NCI-H526 treated with DMSO at 0.1 percent for 48 hours (cell line): ENCODE measurements around the gene FCRLB.
A peak's percentile ranks its signal among the peaks of the same experiment; 100 is the strongest.
"Not testable (repeated sequence)": the region's sequence is repeated elsewhere in the genome, so short reads cannot be mapped to it uniquely, and the experiment has no call there.

Experiments
- DNase-seq: peaks from one replicate; lab custom pipeline; 2025; lab: John Stamatoyannopoulos, UW

Gene FCRLB

DNA sequence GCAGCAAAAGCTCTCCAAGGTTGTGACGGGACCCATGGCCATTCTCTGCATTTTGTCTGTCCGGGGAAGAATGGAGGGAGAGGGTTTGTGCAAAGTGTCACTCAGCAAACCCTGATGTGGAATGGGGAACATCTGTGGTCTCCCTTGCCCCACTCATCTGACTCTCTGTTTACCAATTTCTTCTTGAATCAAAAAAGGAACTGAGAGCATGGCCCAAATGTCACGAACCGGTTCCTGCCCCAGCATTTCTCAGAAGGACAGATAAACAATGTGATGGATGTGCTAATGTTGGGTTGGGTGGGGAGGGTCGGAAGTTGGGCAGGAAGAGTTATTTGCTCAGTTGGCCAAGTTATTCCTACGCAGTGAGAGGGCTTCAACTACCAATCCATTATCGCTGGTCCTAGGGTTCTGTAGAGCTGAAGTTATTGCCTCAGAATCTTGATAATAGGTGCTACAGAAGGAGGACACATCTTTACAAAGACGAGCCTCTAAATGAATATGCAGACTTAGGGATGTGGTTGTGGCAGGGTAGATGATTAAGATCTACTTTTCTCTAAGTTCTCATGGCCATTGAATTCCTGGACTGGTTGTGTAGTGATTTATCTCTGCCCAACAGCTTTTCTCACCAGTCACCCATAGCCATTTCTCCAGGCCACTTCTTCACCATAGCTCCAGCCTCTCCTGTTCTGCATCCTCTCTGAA is 18.7 kb downstream of the FCRLB start:
- DNase-seq: no peak

DNA sequence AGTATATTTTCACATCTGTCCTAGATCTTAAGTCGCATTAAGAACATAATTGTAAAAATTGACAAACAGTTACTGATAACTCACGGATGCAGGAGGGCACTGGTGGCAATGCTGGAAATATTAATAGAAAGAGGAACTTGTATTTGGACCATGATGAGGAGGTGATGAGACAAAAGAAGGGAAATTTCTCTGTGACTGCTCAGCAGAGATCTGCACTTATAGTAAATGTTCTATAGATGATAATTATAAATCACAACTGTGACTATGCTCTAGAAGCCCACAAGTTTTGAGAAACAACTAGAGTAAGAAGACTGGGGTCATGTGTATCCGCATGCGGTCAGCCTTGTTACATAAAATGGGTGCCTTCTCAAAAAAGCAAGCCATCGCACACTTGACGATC is 19.6 kb downstream of the FCRLB start:
- no peak for DNase-seq

DNA sequence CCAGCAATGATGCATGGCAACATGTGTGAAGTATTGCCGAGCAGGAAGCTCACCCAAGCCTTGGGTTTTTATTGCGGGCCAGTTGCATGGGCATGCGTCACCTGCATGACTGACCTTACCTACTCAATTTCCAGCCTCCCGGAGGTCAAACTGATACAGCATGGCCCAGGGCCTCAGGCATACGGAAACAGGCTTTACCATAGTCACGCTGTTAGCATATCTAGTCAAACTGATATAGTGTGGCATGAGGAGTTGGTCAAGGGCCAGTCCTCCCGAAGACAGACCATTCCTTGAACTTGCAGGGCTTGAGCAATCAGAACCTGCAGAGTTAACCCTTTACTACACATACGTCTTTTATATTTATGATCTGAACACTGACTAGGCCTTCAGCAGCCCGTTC is 21.9 kb downstream of the FCRLB start:
- DNase-seq: no peak

DNA sequence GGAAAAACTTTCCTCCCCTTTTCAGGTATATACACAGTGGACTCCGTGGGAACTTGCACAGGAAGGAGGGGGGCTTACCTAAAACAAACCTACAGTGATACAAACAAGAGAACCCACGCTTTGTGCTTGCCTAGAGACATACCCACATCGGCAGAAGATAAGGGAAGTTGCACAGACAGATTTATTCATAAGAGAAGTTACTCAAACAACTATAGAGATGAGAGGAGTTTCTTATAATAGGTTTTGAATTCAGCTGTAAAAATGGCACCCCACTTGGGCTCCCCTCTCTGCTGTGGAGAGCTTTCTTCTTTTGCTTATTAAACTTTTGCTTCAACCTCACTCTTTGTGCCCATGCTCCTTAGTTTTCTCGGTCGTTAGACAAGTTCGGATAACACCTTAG is 26.5 kb downstream of the FCRLB start:
- DNase-seq: no peak

DNA sequence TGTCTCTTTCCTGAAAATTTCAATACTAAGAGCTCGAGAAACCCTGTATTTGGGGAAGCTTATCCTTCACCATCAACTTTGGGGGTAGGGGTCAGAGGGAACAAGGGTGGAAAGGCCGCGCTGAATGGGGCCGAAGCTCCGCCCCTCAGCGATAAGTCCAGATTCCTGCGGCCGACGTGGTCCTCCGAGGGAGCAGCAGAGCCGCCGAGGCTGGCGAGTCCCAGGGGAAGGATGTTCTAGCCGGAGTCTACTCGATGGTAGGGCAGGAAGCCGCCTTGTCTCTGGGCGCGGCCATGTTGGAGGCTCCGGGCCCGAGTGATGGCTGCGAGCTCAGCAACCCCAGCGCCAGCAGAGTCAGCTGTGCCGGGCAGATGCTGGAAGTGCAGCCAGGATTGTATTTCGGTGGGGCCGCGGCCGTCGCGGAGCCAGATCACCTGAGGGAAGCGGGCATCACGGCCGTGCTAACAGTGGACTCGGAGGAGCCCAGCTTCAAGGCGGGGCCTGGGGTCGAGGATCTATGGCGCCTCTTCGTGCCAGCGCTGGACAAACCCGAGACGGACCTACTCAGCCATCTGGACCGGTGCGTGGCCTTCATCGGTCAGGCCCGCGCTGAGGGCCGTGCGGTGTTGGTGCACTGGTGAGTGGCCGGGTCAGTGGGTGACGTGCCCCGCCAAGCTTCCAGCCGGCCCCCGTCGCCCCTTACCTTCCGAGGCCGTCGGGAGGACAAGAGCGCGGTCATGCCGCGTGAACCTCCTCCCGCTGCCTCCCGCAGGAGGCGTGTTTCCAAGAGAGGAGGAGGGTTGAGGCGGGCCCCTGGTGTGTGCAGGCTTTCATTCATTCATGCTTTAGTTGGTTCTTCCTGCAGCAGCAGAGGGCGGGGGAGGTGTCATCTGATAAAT is 28.4 kb downstream of the FCRLB start, which contains the start of gene DUSP12:
TSS of gene DUSP12 (plus strand) at position 278 of the 899 bp plus-strand sequence. CDS start at position 294, 16 bp downstream.
- peak; percentile 99 for DNase-seq

DNA sequence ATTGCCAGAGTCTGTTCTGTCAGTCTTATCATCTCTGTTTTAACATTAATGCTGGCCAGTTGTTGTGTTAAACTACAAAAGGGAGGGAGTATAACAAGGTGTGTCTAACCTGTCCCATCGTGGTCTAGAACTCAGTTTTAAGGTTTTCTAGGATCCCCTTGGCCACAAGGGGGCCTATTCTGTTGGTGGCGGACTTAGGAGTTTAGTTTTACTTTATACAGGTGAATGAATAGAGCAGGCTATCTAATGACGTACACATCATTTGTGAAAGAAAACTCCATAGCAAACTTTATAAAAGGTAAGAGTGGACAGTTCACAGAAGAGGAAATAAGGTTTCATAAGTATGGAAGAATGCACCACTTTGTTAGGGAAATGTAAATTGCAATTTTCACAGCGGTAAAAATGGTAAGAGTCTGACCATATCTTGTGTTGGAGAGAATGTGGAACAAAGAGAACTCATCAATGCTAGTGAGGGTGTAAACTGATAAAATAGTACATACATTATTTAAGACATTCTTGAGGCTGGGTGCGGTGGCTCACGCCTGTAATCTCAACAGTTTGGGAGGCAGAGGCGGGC is 42.3 kb downstream of the FCRLB start:
- peak; percentile 30 for DNase-seq

DNA sequence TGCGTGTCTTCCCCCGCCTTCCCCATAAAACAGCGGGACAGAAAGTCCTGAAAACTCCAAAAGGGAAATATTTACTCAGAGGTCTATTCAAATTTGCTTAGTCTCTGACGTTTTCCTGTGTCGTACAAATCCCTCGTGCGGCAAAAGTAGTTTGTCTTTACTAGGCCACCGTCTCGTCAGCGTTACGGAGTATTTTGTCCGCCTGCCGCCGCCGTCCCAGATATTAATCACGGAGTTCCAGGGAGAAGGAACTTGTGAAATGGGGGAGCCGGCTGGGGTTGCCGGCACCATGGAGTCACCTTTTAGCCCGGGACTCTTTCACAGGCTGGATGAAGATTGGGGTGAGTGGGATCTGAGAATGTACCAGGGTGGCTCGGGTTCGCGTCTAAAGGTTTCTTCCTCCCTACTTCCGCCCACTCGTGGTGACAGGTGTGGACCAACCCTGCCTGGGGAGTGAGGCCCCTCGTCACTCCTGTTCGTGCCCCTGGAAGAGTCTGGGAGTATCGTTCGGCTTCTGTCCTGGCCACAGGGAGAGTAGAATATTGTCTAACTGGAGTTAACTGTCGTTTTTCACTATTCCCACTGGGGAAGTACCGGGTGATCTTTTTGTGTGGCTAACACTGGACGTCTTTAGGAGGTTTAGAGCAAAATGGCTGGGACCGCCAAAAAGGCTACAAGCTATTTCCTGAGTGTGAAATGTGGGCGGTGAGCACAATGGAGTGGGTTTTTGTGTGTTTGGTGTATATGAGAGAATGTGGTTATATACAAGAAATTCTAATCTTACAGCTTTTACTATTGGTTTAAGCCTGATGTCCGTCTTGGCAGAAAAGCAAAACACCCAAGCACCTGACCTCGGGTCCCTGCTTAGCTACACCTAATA is 45.0 kb downstream of the FCRLB start, which contains the start of gene ATF6:
TSS of gene ATF6 (plus strand) at position 219 of the 880 bp plus-strand sequence. CDS start at position 260, 41 bp downstream.
- DNase-seq: peak; percentile 98

DNA sequence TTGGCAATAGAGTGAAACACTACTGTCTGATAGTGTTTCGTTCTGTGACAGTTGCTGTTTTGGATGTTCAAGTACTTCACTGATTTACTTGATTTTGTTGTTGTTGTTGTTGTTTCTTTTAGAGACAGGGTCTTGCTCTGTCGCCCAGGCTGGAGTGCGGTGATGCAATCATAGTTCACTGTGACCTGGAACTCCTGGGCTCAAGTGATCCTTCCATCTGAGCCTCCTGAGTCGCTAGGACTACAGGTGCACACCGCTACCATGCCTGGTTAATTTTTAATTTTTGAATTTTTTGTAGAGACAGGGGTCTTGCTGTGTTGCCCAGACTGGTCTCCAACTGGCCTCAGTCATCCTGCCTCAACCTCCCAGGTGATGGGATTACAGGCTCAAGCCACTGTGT is 47.1 kb downstream of the FCRLB start:
- no peak for DNase-seq

DNA sequence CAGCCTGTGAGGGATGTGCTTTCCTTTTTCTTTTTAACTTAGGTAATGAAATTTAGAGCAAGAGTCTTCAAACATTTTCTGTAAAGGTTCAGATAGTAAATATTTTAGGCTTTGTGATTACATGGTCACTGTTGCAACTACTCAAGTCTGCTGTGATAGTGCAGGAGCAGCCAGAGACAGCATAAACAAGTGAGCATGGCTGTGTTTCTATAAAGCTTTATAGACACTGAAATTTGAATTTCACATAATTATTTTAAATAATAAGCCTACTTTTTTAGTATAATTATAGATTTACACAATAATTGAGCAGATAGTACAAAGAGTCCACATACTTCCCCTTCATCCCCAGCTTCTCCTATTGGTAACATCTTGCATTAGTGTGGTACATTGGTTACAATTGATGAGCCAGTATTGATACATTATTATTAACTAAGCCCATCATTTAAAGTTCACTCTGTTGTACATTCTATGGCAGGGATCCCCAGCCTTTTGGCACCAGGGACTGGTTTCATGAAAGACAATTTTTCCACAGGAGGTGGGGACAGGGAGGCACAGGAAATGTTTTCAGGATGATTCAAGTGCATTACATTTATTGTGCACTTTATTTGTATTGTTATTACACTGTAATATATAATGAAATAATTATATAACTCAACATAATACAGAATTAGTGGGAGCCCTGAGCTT is 47.8 kb downstream of the FCRLB start:
- DNase-seq: no peak

DNA sequence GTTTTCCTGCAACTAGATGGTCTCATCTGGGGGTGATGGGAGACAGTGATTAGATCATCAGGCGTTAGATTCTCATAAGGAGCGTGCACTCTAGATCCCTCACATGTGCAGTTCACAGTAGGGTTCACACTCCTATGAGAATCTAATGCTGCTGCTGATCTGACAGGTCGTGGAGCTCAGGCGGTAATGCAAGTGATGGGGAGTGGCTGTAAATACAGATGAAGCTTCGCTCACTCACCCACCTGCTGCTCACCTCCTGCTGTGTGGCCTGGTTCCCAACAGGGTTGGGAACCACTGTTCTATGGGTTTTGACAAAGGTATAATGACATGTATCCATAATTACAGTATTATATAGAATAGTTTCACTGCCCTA is 48.3 kb downstream of the FCRLB start:
- not testable (repeated sequence) for DNase-seq

DNA sequence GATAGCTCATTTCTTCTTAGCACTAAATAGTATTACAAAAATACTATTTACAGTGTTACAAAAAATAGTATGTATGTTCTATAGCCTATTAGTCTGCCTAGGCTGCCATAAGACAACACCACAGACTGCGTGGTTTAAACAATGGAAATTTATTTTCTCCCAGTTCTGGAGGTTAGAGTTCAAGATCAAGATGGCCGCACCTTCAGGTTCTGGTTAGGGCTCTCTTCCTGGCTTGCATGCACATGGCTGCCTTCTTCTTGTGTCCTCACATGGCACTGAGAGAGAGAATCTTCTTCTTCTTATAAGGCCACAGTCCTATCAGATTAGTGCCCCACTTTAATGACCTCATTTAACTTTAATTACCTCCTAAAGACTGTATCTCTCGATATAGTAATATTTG is 48.9 kb downstream of the FCRLB start:
- no peak for DNase-seq

DNA sequence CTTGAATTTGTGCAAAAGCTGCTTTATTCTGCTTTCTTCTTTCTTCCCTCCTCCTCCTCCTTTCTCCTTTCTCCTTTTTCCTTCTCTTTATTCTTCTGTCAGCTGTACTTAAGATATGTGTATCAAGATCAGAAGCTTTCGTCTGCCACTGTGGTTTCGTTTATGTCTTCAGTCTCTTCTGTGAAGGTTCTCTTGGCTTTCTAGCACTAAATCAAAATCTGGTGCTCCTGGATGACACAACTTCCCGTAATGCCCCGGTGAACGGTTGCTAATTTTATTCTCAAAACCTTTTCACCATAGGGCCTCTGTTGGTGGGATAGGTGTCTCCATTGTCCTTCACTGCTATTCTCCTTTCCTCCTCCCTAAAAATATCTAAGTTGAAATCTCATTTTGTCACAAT is 49.8 kb downstream of the FCRLB start:
- DNase-seq: no peak

DNA sequence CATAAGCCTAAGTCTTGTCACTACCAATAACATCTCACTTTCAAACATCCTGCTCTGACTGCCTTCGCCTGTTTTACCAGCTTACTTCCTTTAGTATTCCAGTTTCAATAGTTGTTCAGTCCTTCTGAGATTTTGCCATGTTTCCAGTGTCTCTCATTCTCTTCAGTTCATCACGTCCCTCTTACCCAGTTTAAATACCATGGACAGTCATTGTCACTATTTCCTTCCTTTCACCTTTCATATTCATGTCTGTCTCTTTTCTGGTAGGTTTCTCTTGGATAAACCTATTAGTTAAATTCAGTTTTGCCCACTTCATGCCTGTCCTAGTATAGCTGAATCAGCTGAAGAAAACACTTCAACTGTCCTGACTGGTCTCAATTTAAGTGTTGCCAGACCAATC is 50.6 kb downstream of the FCRLB start:
- no peak for DNase-seq

DNA sequence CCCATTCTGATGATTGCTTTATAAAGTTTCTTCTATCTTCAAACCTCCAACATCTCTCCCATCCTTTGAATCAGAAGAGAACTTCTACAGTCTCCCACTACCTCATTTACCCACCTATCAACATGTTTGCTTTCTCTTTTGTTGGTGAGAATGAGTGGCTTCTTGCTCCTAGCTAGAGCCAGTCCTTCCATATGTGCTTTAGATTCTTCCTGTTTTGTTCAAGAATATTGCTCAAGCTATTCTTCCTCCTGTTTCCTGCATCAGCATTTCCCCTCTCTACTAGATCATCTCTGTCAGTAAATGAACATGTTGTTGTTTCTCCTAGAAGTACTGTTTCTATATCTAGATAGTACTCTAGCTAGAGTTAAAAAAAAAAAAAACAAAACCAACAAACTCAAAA is 51.1 kb downstream of the FCRLB start:
- DNase-seq: no peak

DNA sequence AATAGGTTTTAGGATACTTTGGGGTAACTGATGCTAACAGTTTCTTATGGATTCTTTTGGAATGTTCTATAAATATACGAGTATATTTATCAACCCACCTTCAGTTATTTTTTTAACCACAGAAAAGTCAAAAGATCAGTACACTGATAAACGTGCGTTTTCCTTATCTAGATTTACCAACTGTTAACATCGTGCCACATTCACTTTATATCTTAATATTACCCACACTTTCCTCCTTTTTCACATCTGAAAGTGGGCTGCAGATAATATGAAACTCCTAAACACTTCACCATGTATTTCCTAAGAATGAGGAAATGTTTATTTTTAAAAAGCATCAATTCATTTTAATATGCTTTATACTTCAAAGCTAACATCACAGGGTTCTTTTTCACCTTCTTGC is 52.4 kb downstream of the FCRLB start:
- DNase-seq: no peak

DNA sequence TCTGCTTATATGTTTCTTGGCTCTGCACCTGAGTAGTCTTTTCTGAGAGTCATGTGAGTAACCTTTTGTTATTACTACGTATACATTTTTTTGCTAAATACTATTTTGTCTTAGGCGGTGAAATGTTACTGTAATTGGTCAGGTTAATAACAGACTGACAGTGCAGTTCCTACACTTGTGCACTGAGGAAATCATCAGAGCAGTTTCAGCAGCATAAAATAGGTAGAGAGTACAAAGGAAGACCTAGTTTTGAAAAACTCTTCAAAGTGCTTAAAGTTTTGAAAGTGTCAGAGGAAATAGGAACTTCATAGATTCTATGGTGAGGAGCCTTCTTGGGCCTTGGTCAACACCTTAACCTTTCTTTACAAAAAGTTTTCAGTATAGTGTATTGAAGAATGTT is 55.9 kb downstream of the FCRLB start:
- no peak for DNase-seq
